ENCODE results near the gene ITGAD.
A peak's percentile ranks its signal among the peaks of the same experiment; 100 is the strongest.

GRCh38 chr16:31382485-31383161, 10.5 kb upstream of the ITGAD start:
- TF ChIP-seq EZH2phosphoT487 (IDR thresholded peaks at IDR 0.05; ENCODE audit: low read depth): no peak
- peak; percentile 85 for TF ChIP-seq CTCF (IDR thresholded peaks at IDR 0.05; ENCODE audit: low read depth, low read length)

Data from OCI-LY3 (cell line).